ENCODE data around the gene OTOG.

OTOG gene

GRCh38 chr11:17508306-17508705 lies 38.8 kb upstream of the OTOG start:
- no peak overlapping the region for H3K4me3 ChIP-seq (ENCODE audit: insufficient read depth, low read length, poor library complexity, severe bottlenecking)
- H3F3A ChIP-seq (ENCODE audit: insufficient read depth) = no peaks in the 10 kb centered on the region
- no peaks in the 10 kb centered on the region for H3K27me3 ChIP-seq (ENCODE audit: low read length)
- no peak overlapping the region for H2AFZ ChIP-seq (ENCODE audit: low read depth, low read length, severe bottlenecking)
- no peaks in the 10 kb centered on the region for H3K9me3 ChIP-seq (ENCODE audit: insufficient read depth, low read length)
- no peaks in the 10 kb centered on the region for H4K20me1 ChIP-seq (ENCODE audit: low read depth, low read length)
- H3K27ac ChIP-seq (ENCODE audit: low read depth, low read length) = no peak overlapping the region
- no peaks in the 10 kb centered on the region for H3K79me2 ChIP-seq (ENCODE audit: insufficient read depth, low read length)
- no peak overlapping the region for H3K9ac ChIP-seq (ENCODE audit: low read length)
- TF ChIP-seq EZH2phosphoT487 (conservative IDR thresholded peaks at IDR 0.05; ENCODE audit: low read length) (no peak), CTCF (IDR thresholded peaks at IDR 0.05; ENCODE audit: insufficient read depth, low read length, poor library complexity, severe bottlenecking) (no peak)
- no peaks in the 10 kb centered on the region for H3K9me2 ChIP-seq (replicated peaks; ENCODE audit: insufficient read depth, low read length)
- H3K36me3 ChIP-seq (ENCODE audit: low read length) = no peaks in the 10 kb centered on the region
- H3K4me2 ChIP-seq (ENCODE audit: low read depth, low read length, poor library complexity, severe bottlenecking) = no peak overlapping the region

GRCh38 chr11:17508791-17509190 lies 38.3 kb upstream of the OTOG start:
- Histone ChIP-seq H3K4me3 (ENCODE audit: insufficient read depth, low read length, poor library complexity, severe bottlenecking) (no peak overlapping the region), H3K79me2 (ENCODE audit: insufficient read depth, low read length) (no peaks in the 10 kb centered on the region), H3K9ac (ENCODE audit: low read length) (no peak overlapping the region), H3F3A (ENCODE audit: insufficient read depth) (no peaks in the 10 kb centered on the region), H3K4me2 (ENCODE audit: low read depth, low read length, poor library complexity, severe bottlenecking) (no peak overlapping the region), H4K20me1 (ENCODE audit: low read depth, low read length) (no peaks in the 10 kb centered on the region), H3K27ac (ENCODE audit: low read depth, low read length) (no peak overlapping the region), H3K36me3 (ENCODE audit: low read length) (no peaks in the 10 kb centered on the region), H3K27me3 (ENCODE audit: low read length) (no peaks in the 10 kb centered on the region), H3K9me3 (ENCODE audit: insufficient read depth, low read length) (no peaks in the 10 kb centered on the region), H2AFZ (ENCODE audit: low read depth, low read length, severe bottlenecking) (no peak overlapping the region), H3K9me2 (replicated peaks; ENCODE audit: insufficient read depth, low read length) (no peaks in the 10 kb centered on the region)
- TF ChIP-seq EZH2phosphoT487 (conservative IDR thresholded peaks at IDR 0.05; ENCODE audit: low read length) (no peak), CTCF (IDR thresholded peaks at IDR 0.05; ENCODE audit: insufficient read depth, low read length, poor library complexity, severe bottlenecking) (no peak)

- no peak for TF ChIP-seq CTCF (IDR thresholded peaks at IDR 0.05; ENCODE audit: insufficient read depth, low read length, poor library complexity, severe bottlenecking)
- no peak for TF ChIP-seq EZH2phosphoT487 (conservative IDR thresholded peaks at IDR 0.05; ENCODE audit: low read length)
- Histone ChIP-seq H3K4me2 (ENCODE audit: low read depth, low read length, poor library complexity, severe bottlenecking) (no peak overlapping the region), H3F3A (ENCODE audit: insufficient read depth) (no peaks in the 10 kb centered on the region), H3K4me3 (ENCODE audit: insufficient read depth, low read length, poor library complexity, severe bottlenecking) (no peak overlapping the region), H3K36me3 (ENCODE audit: low read length) (no peaks in the 10 kb centered on the region), H4K20me1 (ENCODE audit: low read depth, low read length) (no peaks in the 10 kb centered on the region), H3K79me2 (ENCODE audit: insufficient read depth, low read length) (no peaks in the 10 kb centered on the region), H3K27me3 (ENCODE audit: low read length) (no peaks in the 10 kb centered on the region), H3K9me2 (replicated peaks; ENCODE audit: insufficient read depth, low read length) (no peaks in the 10 kb centered on the region), H3K9me3 (ENCODE audit: insufficient read depth, low read length) (no peaks in the 10 kb centered on the region), H2AFZ (ENCODE audit: low read depth, low read length, severe bottlenecking) (no peak overlapping the region), H3K9ac (ENCODE audit: low read length) (no peak overlapping the region), H3K27ac (ENCODE audit: low read depth, low read length) (no peak overlapping the region)
Measured at GRCh38 chr11:17510507-17511206, 36.4 kb upstream of the OTOG start.

Data from SU-DHL-6 (cell line).